Muscle of arm (tissue), 12 donors: Measurements from ENCODE around the gene CDK3. TPM values are rescaled to one million over a fixed set of nuclear protein-coding genes. Genes with fewer than 3 reads are reported as not detected.

Source experiments
- DNase-seq: peaks from one replicate; pipeline ENCODE4 v3.0.0-alpha.2; 2013
- polyA plus RNA-seq, 12 donors: library from polyadenylated mRNA; unstranded; fragments of 120-200 nt; gene quantifications; one replicate each; pipeline ENCODE4 v1.2.1, GENCODE V29; 2013; ENCODE audit not compliant: insufficient read length in 12 of 12

Gene CDK3
- polyA plus RNA-seq, 12 donors: 3.5 to 16.6 (median 6.9) TPM; not detected in 2

DNA sequence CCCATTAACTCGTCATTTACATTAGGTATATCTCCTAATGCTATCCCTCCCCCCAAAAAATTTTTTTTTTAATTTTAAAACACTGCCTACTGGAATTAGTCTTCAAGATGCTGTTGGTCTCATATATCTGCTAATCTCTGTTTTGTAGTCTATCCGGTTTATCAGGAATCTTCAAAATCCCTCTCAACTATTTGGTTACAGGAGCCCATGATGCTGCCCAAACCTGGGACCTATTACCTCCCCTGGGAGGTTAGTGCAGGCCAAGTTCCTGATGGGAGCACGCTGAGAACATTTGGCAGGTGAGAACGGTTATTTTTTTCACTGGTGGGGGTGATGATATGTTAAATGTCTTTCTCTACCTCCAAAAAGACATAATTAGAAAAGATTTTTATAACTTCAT, 14.7 kb upstream of the CDK3 start:
- no peak for DNase-seq

DNA sequence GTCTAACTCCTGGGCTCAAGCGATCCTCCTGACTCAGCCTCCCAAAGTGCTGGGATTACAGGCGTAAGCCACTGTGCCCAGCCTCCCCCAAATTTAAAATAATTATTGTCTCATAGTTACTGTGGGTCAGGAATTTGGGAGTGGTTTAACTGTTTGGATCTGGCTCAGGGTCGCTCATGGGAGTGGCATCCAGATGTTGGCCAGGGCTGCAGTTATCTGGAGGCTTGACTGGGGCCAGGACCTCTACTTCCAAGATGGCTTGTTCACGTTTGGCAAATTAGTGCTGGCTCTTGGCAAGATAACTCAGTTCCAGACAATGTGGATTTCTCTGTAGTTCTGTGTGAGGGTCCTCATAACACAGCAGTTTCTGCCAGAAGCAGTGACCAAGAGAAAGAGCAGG, 13.6 kb upstream of the CDK3 start:
- no peak for DNase-seq

DNA sequence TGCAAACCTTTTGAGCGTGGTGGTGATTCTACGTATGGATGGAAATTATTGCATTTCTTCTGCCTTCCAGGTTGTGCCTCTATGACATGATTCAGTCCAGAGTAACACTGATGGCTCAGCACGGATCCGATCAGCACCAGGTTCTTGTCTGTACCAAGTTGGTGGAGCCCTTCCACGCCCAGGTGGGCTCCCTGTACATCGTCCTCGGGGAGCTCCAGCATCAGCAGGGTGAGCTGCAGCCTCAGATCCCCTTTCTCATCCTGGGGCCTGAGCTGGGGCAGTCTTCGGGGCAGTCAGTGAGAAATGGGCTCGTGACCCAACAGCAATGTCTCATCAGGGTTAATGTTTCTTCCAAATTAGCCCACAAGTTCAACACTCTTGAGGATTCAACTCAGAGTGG, 9.3 kb upstream of the CDK3 start:
- DNase-seq: no peak

DNA sequence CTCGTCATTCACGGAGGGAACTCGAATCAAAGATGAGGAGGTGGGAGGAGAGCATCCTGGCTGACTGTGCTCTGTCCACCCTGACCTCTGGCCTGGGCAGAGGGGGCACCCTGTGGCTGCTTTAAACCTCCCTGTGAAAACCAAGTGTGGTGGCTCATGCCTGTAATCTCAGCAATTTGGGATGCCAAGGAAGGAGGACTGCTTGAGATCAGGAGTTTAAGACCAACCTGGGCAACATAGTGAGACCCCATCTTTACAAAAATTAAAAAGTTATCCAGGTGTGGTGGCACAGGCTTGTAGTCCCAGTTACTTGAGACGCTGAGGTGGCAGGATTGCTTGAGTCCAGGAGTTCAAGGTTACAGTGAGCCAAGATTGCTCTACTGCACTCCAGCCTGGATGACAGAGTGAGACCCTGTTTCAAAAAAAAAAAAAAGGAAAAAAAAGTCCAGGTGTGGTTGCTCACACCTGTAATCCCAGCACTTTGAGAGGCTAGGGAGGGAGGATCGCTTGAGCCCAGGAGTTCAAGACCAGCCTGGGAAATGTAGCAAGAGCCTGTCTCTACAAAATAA, 5.8 kb upstream of the CDK3 start:
- no peak for DNase-seq

GRCh38 chr17:75995385-75995925, 5.2 kb upstream of the CDK3 start:
- DNase-seq: no peak

DNA sequence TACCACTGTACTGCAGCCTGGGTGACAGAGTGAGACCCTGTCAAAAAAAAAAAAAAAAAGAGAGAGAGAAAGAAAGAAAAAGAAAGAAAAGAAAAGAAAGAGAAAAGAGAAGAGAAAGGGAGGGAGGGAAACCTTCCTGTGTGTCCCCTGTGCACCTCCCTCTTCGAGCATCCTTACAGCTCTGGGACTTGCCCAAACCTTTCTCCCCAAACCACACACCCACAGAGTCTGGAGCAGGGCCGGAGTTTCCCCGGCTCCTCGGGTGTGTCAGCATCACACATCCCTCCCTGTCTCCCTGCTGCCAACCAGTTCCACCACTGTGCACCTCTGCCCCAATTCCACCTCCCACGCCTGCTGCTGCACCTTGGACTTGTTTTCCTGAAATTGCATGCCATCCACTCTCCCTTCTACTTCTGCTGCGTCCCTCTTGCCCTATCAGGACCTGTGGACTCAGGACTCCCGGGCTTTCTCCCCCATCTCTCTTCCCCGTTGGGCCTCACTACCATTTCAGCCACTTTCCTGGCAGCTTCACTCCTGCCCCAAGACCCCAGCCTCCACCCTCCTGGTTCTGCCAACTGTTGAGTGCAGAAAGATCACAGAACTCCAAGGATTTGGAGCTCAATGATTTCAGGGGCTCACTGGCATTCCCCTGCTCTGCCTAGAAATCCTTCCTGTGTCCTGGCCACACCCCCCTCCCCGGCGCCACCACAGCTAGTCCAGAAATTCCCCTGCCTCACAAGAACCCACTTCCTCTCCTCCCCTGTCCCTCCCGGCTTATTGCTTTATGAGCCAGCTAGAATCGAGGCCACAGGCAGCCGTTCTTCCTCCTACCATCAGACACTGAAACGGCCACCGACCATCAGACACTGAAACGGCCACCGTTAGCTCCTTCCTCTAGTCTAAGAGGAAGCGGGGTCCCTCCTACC, 3.7 kb upstream of the CDK3 start:
- DNase-seq: no peak

- DNase-seq: no peak
Observed at GRCh38 chr17:75998327-75998795, 2.3 kb upstream of the CDK3 start.

GRCh38 chr17:76000016-76000754, 470 bp upstream of the CDK3 start:
- DNase-seq: no peak

DNA sequence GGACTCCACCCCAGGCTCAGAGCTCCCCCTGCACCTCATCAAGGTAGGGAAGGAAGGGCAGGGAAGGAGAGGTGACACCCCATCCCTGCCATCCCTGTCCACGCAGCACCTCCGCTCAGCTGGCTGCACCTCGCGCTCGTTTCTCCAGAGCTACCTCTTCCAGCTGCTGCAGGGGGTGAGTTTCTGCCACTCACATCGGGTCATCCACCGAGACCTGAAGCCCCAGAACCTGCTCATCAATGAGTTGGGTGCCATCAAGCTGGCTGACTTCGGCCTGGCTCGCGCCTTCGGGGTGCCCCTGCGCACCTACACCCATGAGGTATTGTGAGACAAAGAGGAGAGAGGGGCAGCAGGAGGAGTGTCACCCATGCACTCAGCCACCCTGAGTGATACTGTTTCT, 1.4 kb downstream of the CDK3 start:
- no peak for DNase-seq

DNA sequence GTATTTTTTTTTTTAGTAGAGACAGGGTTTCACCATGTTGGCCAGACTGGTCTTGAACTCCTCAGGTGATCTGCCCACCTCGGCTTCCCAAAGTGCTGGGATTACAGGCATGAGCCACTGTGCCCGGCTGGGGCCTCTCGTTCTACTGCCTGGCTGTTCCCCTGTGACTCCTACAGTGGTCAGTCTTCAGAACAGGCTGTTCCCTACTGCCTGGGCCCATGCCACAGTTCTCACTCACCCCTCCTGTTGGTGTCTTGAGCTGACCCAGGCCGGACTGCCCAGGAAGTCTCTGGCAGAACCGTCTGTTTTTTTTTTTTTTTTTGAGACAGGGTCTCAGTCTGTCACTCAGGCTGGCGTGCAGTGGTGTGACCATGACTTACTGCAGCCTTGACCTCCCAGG, 3.3 kb downstream of the CDK3 start:
- no peak for DNase-seq

GRCh38 chr17:76004750-76005262, 4.2 kb downstream of the CDK3 start:
- DNase-seq: no peak

- peak; percentile 78 for DNase-seq
Observed at GRCh38 chr17:76005263-76006149, 4.9 kb downstream of the CDK3 start.

- DNase-seq: no peak
Observed at GRCh38 chr17:76007131-76007849, 6.6 kb downstream of the CDK3 start.

GRCh38 chr17:76007850-76008165, 7.2 kb downstream of the CDK3 start:
- DNase-seq: no peak

DNA sequence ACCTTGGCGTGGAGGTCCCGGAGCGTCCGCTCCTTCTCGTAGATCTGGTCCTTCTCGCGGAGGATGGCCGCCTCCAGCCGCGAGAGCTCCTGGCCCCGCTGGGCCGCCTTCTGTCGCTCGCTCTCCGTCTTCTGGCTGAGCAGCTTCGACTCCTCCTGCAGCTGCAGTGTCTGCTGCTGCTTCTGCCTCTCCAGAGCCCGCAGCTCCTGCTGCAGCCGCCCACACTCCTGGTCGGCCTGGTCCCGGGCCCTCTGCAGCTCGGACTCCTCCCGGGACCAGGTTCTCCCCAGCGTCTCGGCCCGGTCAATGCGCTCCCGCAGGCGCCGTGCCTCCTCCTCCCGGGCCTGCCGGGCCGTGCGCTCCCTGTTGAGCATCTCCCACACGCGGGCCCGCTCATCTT, 7.6 kb downstream of the CDK3 start:
- no peak for DNase-seq

DNA sequence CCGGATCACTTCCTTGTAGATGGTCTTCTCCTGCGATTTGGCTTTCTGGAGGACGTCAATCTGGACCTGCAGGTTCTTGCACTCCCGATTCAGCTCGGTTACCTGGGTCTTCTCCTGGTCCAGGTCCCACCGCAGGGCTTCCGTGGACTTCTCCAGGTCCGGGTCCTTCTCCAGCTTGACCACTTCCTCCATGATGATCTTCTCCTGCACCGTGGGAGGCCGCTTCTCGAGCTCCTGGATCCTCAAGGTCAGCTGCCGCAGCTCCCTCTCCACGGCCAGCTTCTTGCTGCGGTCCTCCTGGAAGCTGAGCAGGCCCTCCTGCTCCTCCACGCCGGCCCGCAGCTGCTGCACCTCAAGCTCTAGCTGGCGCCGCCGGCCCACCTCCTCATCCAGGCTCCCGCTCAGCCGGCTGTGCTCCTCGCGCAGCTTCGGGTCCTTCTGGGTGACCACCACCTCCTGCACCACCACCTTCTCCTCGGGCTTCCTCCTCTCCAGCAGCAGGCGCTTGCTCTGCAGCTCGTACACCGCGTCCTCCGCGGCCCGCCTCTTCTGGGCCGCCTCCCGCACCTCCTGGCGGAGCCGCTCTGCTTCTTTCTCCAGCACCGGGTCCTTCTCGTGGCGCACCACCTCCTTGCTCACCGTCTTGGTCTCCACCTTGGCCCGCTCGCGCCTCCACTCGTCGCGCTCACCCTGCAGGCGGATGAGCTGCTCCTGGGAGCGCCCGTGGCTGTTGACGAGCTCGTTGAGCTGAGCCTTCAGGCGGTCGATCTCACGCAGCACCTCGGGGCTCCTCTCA, 8.2 kb downstream of the CDK3 start:
- no peak for DNase-seq

DNA sequence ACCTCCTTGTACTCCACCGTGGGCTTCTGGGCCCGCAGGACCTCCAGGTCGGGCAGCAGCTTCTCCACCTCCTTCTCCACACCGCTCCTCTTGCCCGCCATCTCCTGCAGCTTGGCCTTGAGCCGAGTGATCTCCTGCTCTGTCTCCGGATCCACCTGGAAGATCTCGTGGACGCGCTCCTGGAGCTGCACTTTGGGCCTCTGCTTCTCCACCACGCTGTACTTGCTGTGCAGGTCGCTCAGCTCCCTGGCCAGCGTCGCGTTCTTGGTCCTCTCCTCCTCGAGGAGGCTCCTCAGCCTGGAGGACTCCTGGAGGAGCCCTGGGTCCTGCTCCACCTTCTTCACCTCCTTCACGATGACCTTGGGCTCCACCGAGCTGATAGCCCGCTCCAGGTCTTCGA, 8.8 kb downstream of the CDK3 start:
- no peak for DNase-seq

DNA sequence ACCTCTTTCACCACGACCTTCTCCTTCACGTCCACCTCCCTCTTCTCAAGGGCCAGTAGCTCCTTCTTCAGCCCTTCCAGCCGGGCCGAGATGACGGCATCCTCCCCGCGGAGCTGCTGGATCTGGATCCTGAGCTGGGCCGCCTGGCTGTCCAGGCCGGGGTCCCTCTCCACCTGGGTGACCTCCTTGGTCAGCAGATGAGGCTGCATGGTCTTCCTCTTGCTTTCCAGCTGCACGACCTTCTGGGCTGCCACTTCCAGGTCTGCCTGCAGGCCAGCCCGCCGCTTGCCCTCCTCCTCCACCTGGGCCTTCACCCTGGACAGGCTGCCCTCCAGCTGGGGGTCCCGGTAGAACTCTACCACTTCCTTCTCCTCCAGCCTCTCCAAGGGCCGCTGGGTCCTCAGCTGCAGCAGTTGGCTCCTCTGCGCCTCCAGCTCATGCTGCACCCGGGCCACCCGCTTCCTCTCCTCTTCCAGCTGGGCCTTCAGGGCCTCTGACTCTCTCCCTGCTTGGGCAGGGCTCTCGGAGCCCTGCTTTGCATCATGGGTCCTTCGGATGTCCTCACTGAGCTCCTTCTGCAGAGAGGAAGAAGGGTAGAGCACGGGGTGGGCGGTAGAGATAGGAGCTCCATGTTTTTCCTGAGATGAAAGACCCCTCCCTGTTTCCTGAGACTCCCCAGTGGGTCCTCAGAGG, 9.5 kb downstream of the CDK3 start:
- no peak for DNase-seq

- no peak for DNase-seq
Observed at GRCh38 chr17:76011951-76012350, 11.3 kb downstream of the CDK3 start.
